GM12865 (cell line): ENCODE measurements around the gene SLC38A11.

Source experiments
- DNase-seq: peaks from one replicate; pipeline ENCODE4 v3.0.0; 2010; ENCODE audit warnings: low read depth
- H3K4me3 ChIP-seq: 2 replicates; pipeline ENCODE4 v1.5.1; 2011; ENCODE audit warnings: mild to moderate bottlenecking, low read depth, low read length, control low read depth
- TF ChIP-seq, protein P1 (sequence below): IDR thresholded peaks from 2 replicates; pipeline ENCODE4 v1.5.1; 2011; ENCODE audit warnings: low read length, control low read depth, low read depth, inconsistent platforms; ENCODE audit not compliant: insufficient read depth; ENCODE audit errors: missing control alignments

Gene SLC38A11

DNA sequence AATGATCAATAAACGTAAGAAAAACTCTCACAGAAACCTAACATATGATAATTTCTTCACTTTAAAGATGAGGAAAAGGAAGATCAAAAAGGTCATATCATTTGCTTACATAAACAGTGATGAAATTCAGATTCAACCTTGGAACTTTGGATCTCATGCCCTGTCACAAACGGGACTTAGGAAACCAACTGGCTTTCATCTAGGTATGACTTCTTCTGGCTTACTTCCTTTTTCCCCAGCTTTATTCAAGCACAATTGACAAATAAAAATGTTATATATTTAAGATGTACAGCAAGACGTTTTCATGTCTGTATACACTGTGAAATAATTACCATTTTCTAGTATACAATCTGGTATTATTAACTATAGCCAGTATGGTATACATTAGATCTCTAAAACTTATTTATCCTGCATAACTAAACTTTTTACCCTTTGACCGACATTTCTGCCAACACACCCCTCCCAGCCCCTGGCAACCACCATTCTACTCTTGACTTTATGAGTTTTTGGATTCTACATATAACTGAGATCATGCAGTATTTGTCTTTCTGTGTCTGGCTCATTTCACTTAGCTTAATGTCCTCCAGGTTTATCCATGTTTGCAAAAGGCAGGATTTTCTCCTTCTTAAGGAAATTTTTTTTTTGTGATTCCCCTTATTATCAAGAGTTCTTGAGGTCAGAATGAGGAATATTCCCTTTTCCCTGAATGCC lies 67.7 kb downstream of the SLC38A11 start:
- TF ChIP-seq, protein P1, sequence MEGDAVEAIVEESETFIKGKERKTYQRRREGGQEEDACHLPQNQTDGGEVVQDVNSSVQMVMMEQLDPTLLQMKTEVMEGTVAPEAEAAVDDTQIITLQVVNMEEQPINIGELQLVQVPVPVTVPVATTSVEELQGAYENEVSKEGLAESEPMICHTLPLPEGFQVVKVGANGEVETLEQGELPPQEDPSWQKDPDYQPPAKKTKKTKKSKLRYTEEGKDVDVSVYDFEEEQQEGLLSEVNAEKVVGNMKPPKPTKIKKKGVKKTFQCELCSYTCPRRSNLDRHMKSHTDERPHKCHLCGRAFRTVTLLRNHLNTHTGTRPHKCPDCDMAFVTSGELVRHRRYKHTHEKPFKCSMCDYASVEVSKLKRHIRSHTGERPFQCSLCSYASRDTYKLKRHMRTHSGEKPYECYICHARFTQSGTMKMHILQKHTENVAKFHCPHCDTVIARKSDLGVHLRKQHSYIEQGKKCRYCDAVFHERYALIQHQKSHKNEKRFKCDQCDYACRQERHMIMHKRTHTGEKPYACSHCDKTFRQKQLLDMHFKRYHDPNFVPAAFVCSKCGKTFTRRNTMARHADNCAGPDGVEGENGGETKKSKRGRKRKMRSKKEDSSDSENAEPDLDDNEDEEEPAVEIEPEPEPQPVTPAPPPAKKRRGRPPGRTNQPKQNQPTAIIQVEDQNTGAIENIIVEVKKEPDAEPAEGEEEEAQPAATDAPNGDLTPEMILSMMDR = no peak
- no peak for DNase-seq
- H3K4me3 ChIP-seq = no peak overlapping the region

DNA sequence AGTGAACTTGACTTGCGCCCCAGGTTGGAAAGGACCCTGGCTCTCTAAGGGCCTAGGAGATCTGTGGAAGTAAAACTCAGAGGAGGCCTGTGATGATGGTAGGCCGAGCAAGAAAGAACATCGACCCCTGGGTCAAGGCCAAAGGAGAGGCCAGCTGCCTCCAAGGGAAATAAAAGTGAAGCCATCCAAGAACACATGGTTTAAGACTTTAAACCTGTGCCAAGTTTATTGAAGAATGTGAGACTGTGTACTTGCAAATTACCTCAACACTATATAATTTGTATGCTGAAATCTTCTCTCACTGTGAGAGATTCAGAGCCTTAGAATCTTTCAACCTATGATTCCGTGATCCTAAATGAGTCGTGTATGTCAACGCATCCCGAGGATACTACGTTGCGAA lies 73.0 kb downstream of the SLC38A11 start:
- no peak for DNase-seq
- no peak overlapping the region for H3K4me3 ChIP-seq
- TF ChIP-seq, protein P1 = no peak

DNA sequence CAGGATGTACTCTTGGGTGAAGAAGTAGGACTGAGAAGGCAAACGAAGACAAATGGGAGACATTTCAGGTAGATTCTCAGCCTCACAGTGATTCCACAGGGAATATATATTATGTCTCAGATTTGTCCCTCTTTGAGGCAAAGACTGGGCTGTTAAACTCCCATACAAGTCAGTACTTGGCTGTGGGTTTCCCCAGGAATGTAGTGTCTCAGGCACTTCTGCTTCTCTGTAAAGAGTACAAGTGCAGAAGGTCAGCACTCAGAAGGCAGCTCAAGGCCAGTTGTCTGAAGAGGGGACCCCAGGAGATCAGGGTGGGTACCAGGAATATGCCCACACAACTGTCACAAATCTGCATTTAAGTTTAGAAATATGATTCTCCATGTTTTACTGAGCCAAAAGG lies 73.8 kb downstream of the SLC38A11 start:
- TF ChIP-seq, protein P1 = no peak

DNA sequence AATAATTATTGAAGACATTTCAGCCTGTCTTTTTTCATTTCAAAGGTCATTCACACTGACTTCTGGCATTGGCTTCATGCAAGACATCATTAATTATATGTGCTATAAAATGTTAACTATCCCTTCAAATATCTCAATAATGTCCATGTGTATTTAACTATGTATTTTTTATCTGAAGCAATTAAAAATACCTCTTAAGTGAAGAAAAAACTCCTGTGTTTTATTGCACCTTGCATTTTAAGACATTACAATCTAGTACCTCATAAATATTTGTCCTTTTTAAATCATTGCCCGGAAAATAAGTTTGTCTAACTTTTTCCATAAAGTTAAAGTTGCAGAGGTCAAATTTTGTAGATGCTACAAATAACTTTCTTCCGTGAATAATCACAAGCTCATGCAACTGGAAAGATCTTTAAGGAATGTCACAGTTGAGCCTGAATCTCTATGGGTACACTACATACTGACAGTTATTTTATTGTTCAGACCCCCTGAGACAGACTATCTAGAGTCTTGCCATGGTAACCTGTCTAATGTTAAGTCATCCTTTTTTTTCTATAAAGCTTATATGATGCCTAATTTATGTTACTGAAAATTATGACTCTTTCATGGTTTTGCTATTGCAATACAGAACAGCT lies 75.3 kb downstream of the SLC38A11 start:
- TF ChIP-seq, protein P1 = no peak
- H3K4me3 ChIP-seq = no peak overlapping the region
- DNase-seq = no peak

More for the DNA sequence above, 73.8 kb downstream of the SLC38A11 start:
- DNase-seq = no peak
- no peak overlapping the region for H3K4me3 ChIP-seq

DNA sequence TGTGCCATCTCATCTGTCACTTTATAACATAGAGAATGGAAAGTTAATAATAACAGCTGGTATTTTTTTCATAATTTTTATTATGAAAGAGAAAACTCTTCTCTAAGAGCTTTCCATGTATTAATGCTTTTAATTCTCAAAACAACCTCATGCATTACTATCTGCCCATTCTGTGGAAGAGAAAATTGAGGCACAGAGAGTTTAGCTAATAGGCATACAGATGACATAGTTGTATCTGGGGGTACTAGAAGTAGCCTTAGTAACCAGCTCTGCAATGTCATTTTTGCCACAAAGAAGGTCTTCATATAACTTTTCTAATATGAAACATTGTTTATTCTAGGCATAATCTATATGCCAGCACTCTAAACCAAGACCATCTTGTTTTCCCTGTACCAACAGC lies 77.4 kb downstream of the SLC38A11 start:
- no peak overlapping the region for H3K4me3 ChIP-seq
- DNase-seq = no peak
- TF ChIP-seq, protein P1 = no peak

DNA sequence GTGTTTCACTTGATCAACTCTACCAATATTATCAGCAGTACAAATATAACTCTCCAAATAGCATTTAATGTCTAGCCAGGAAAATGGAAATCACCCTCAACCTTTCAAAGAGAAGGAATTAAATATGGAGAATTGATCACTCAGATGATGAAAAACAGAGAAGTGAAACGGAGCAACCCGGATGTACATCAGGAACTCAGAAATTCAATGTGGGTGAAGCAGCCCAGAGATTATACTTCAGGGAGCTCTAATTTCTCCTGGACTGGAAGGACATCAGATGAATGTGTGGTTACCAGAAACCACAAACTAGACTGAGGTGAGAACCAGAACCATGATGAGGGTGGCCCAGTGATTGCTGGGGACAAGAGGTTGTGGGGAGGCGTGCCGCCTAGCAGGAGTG lies 78.2 kb downstream of the SLC38A11 start:
- H3K4me3 ChIP-seq = no peak overlapping the region
- TF ChIP-seq, protein P1 = no peak
- no peak for DNase-seq
